Measurements from ENCODE around the gene APBB2. TPM values are rescaled to one million over a fixed set of nuclear protein-coding genes. Genes with fewer than 3 reads are reported as not detected.

The APBB2 gene
- total RNA-seq, 1 donor, result 75.8 TPM

GRCh38 chr4:40829586-40829985 lies 384.8 kb downstream of the APBB2 start:
- TF ChIP-seq, protein P1, sequence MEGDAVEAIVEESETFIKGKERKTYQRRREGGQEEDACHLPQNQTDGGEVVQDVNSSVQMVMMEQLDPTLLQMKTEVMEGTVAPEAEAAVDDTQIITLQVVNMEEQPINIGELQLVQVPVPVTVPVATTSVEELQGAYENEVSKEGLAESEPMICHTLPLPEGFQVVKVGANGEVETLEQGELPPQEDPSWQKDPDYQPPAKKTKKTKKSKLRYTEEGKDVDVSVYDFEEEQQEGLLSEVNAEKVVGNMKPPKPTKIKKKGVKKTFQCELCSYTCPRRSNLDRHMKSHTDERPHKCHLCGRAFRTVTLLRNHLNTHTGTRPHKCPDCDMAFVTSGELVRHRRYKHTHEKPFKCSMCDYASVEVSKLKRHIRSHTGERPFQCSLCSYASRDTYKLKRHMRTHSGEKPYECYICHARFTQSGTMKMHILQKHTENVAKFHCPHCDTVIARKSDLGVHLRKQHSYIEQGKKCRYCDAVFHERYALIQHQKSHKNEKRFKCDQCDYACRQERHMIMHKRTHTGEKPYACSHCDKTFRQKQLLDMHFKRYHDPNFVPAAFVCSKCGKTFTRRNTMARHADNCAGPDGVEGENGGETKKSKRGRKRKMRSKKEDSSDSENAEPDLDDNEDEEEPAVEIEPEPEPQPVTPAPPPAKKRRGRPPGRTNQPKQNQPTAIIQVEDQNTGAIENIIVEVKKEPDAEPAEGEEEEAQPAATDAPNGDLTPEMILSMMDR (IDR thresholded peaks at IDR 0.05; ENCODE audit: insufficient read depth, low read length), result no peak
- no peak for DNase-seq (ENCODE audit: low read depth)
- no peak overlapping the region for H3K4me3 ChIP-seq (ENCODE audit: low read depth, low read length)

GRCh38 chr4:40828661-40829060 lies 385.7 kb downstream of the APBB2 start:
- no peak for DNase-seq (ENCODE audit: low read depth)
- H3K4me3 ChIP-seq (ENCODE audit: low read depth, low read length), result no peak overlapping the region
- TF ChIP-seq, protein P1 (IDR thresholded peaks at IDR 0.05; ENCODE audit: insufficient read depth, low read length), result no peak

- TF ChIP-seq, protein P1 (IDR thresholded peaks at IDR 0.05; ENCODE audit: insufficient read depth, low read length), result no peak
- no peak overlapping the region for H3K4me3 ChIP-seq (ENCODE audit: low read depth, low read length)
- DNase-seq (ENCODE audit: low read depth), result no peak
These were observed 386.6 kb downstream of the APBB2 start for GRCh38 chr4:40827758-40828157.

- DNase-seq (ENCODE audit: low read depth), result no peak
- H3K4me3 ChIP-seq (ENCODE audit: low read depth, low read length), result no peak overlapping the region
- TF ChIP-seq, protein P1 (IDR thresholded peaks at IDR 0.05; ENCODE audit: insufficient read depth, low read length), result no peak
These were observed 387.5 kb downstream of the APBB2 start for GRCh38 chr4:40826821-40827220.

DNA sequence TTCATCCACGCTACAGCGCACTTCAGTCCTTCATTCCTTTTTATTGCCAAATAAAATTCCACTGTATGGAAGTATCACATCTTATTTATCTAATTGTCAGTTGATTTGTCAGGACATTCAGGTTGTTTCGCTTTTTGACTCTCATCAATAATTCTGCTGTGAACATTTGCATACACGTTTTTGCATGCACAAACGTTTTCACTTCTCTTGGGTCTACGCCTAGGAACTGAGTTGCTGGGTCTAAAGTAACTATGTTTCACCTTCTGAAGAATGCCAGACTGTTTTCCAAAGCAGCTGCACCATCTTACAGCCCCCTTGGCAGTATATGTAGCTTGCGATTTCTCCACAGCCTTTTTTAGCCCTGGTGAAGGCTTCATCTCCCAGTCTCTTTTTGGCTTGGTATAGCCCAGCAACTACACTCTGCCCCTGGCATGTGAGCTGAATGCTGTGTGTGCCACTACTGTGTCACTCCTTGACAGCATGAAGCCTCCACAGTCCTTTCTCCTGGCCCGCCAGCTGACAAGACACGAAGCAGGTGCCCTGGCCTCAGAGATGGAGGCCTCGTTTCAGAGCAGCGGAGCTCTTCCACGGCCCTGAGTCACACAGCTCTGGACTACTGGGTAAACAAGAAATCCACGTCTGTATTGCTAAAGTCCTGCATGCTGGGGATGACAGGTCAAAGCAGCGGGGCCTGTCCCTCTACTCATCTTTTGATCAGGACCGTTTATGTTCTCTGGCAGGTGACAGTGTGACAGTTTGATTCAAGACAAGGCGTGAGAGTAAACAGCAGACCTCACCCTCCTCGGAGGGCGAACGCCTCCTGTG lies 389.1 kb downstream of the APBB2 start:
- TF ChIP-seq, protein P1 (IDR thresholded peaks at IDR 0.05; ENCODE audit: insufficient read depth, low read length), result no peak
- H3K4me3 ChIP-seq (ENCODE audit: low read depth, low read length), result no peak overlapping the region
- no peak for DNase-seq (ENCODE audit: low read depth)

GRCh38 chr4:40822420-40823166 lies 391.7 kb downstream of the APBB2 start:
- DNase-seq (ENCODE audit: low read depth), result no peak
- TF ChIP-seq, protein P1 (IDR thresholded peaks at IDR 0.05; ENCODE audit: insufficient read depth, low read length), result no peak
- no peak overlapping the region for H3K4me3 ChIP-seq (ENCODE audit: low read depth, low read length)

All from fibroblast of the aortic adventitia (primary cell).